Activated CD8-positive, alpha-beta memory T cell treated with anti-CD3 and anti-CD28 coated beads for 48 hours (primary cell): ENCODE measurements around the gene EIF4A3.

ENCODE experiments used
- DNase-seq, 3 experiments: peaks; one replicate each; pipeline ENCODE4 v3.0.0-alpha.2; 2020; ENCODE audit warnings: low read depth in 2 of 3, low spot score in 2 of 3

The EIF4A3 gene

GRCh38 chr17:80147035-80147822, at the start of gene EIF4A3:
TSS of gene EIF4A3 (minus strand) at chr17:80147128. CDS start at chr17:80146961, 167 bp downstream.
- DNase-seq = peak; percentile 83 to 94 (median 87)

- no peak for DNase-seq
Measured at GRCh38 chr17:80196652-80197051, 49.7 kb upstream of the EIF4A3 start.

- peak; percentile 13 to 41 (median 29) for DNase-seq
Measured at GRCh38 chr17:80195671-80196529, 49.0 kb upstream of the EIF4A3 start.

GRCh38 chr17:80195141-80195540, 48.2 kb upstream of the EIF4A3 start:
- no peak for DNase-seq

GRCh38 chr17:80191865-80192661, 45.1 kb upstream of the EIF4A3 start:
- DNase-seq = no peak

- DNase-seq = no peak
Measured at GRCh38 chr17:80191192-80191591, 44.3 kb upstream of the EIF4A3 start.

- DNase-seq = no peak
Measured at GRCh38 chr17:80190716-80191115, 43.8 kb upstream of the EIF4A3 start.

GRCh38 chr17:80189611-80190010, 42.7 kb upstream of the EIF4A3 start:
- DNase-seq = no peak

- DNase-seq = no peak
Measured at GRCh38 chr17:80187515-80187941, 40.6 kb upstream of the EIF4A3 start.

- DNase-seq = no peak
Measured at GRCh38 chr17:80187090-80187489, 40.2 kb upstream of the EIF4A3 start.

- DNase-seq = no peak
Measured at GRCh38 chr17:80185968-80186367, 39.0 kb upstream of the EIF4A3 start.

- no peak for DNase-seq
Measured at GRCh38 chr17:80184423-80184714, 37.4 kb upstream of the EIF4A3 start.

- no peak for DNase-seq
Measured at GRCh38 chr17:80183581-80184422, 36.9 kb upstream of the EIF4A3 start.

GRCh38 chr17:80182845-80183223, 35.9 kb upstream of the EIF4A3 start:
- no peak for DNase-seq

GRCh38 chr17:80182118-80182844, 35.4 kb upstream of the EIF4A3 start:
- DNase-seq = no peak

GRCh38 chr17:80181431-80181830, 34.5 kb upstream of the EIF4A3 start:
- DNase-seq = no peak

- no peak for DNase-seq
Measured at GRCh38 chr17:80180192-80180591, 33.3 kb upstream of the EIF4A3 start.

GRCh38 chr17:80177986-80178595, 31.2 kb upstream of the EIF4A3 start:
- no peak for DNase-seq

GRCh38 chr17:80176757-80177156, 29.8 kb upstream of the EIF4A3 start:
- DNase-seq = no peak

GRCh38 chr17:80173916-80174315, 27.0 kb upstream of the EIF4A3 start:
- DNase-seq = no peak
